ENCODE results near the gene CD96.
"Not testable (repeated sequence)": the region's sequence is repeated elsewhere in the genome, so short reads cannot be mapped to it uniquely, and the experiment has no call there.

The CD96 gene

GRCh38 chr3:111541911-111542483 lies at the start of gene CD96:
CD96 (plus strand) TSS chr3:111542197; CDS start chr3:111542249, 52 bp downstream.
- DNase-seq (ENCODE audit: low read depth, low spot score) = no peak
- H3K27ac ChIP-seq = no peak within 1 kb of the TSS

DNA sequence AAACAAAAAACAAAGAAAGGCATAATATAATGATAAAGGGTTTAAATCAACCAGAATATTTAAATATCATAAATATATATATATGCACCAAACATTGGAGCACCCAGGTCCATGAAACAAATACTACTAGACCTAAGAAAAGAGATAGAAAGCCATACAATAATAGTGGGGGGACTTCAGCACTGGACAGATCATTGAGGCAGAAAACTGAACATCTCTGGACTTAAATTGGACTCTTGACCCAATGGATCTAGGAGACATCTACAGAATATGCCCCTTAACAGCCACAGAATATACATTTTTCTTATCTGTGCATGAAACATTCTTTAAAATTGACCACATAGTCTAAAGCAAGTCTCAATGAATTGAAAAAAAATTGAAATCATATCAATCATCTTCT lies 48.7 kb upstream of the CD96 start:
- DNase-seq (ENCODE audit: low read depth, low spot score) = no peak
- H3K27ac ChIP-seq = no peak overlapping the region

DNA sequence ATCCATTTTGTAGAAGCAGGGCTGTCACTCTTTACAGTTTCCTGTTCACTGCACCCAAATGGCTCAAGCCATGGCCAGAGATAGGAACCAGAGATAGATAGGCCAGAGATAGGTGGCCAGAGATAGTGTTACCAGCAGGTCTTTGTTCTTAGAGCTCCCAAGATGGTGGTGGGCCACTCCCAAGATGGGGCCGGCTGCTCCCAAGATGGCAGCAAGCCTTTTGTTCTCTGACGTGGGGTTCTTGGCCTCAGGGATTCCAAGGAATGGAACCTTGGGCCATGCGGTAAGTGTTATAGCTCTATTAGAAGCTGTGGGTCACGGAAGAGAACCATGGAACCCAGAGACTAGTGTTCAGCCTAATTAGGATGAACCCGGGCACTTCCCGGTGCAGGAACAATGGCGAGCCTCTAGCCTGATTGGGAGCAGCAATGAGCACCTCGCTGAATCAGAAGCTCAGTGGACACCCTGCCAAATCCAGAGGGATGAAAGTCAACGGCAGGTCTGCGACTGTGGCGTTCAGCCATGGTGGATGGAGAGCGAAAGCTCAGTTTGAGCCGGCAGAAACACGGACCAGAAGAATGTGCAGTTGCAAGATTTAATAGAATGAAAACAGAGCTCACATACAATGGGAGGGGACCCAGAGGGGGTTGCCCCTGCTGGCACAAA lies 45.0 kb upstream of the CD96 start:
- no peak for DNase-seq (ENCODE audit: low read depth, low spot score)
- no peak overlapping the region for H3K27ac ChIP-seq

DNA sequence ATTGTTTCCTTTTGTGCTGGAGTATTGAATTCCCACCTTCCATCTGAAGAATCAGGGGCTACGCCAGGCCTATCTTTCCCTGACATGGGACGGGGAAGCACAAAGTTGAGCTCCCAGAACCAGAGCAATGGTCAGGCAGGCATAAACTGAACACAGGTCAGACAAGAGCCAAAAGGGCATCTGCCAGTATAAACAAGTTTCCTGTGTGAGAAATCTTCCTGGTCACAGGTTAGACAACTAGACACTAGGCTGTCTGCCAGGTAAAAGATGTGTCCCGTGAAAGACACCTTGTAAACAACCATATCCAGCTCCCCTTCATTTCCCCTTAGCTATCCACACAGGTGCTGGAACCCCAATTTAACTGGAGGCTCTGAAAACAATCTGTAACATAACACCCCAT lies 44.0 kb upstream of the CD96 start:
- no peak for DNase-seq (ENCODE audit: low read depth, low spot score)
- H3K27ac ChIP-seq = no peak overlapping the region

DNA sequence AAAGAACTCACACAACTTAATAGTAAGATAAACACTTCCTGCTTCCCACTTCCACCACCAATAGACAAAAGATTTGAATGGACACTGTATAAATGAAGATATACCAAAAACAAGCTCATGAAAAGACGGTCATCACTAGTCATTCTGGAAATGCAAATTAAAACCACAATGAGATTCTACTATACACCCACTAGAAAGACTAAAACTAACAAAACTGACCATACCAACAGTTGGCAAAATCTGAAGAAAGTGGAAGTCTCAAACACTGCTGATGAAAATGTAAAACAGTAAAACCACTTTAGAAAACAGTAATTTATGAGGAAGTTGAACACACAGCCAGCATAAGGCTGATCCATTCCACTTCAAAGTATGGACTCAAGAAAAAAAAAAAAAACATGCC lies 35.6 kb upstream of the CD96 start:
- no peak for DNase-seq (ENCODE audit: low read depth, low spot score)
- no peak overlapping the region for H3K27ac ChIP-seq

DNA sequence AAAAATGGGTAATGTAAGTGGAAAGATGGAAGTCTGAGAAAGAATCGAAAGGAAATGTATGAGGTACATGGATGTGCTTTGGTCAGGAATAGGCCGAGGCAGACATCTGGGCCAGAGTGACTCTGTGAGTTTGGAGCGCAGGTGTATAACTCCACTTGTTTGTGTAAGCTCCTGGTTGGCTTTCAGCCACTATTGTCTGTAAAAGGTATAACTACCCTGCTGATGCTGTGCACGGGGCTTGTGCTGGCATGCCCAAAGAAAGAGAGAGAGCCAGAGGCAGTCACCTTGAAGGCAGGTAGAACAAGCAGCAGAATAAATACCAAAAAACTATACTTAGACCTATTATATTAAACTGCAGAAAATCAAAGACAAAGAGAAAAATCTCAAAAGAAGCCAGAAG lies 32.7 kb upstream of the CD96 start:
- no peak overlapping the region for H3K27ac ChIP-seq
- peak; percentile 44 for DNase-seq (ENCODE audit: low read depth, low spot score)

- no peak for DNase-seq (ENCODE audit: low read depth, low spot score)
- H3K27ac ChIP-seq = no peak overlapping the region
Measured at GRCh38 chr3:111517801-111518200, 24.2 kb upstream of the CD96 start.

GRCh38 chr3:111519178-111519855 lies 22.7 kb upstream of the CD96 start:
- no peak overlapping the region for H3K27ac ChIP-seq
- DNase-seq (ENCODE audit: low read depth, low spot score) = no peak

DNA sequence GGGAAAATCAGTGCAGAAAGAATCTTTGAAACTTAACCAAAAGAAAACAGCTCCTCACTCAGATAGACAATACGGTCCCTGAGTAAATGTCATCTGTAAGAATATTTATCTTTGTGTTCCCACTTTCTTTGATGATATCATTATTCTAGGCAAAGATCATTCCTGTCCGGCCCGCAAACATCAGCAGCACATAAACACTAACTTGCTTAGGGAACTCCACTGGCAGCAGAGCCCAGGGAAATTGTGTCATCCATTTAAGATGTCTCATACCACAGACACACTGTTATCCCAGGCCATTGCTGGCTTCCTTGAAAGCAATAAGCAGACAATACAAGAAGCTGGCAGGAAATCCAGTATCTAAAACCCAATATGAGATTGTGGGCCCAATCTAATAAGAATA lies 20.1 kb upstream of the CD96 start:
- DNase-seq (ENCODE audit: low read depth, low spot score) = no peak
- H3K27ac ChIP-seq = no peak overlapping the region

DNA sequence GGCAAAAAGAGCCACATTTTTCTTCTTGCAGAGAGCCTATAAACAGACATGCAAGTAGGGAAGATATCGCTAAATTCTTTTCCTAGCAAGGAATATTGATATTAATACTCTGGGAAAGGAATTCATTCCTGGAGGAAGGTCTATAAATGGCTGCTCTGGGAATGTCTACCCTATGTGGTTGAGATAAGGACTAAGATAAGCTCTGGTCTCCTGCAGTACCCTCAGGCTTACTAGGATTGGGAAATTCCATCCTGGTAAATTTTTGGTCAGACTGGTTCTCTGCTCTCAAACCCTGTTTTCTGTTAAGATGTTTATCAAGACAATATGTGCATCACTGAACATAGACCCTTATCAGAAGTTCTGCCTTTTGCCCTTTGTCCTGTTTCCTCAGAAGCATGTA lies 17.5 kb upstream of the CD96 start:
- not testable (repeated sequence) for DNase-seq (ENCODE audit: low read depth, low spot score); H3K27ac ChIP-seq

DNA sequence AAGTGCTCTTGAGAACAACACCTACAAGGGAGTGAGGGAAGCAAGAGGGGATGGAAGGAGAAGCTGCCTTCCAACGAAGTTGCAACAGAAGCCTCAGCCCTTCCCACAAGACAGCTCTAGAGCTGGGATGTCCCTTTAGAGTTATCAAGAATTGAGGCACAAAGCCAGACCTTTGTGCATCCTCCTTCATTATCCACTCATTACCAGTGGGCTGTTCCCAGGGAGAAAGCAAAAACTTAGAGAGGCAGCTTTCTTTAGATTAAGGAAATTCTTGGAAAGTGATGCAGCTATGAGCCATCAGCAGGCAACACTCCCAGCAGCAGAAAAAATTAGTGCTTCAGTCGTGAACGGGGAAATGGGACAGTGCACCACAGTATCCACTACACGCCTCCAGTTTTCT lies 10.6 kb upstream of the CD96 start:
- DNase-seq (ENCODE audit: low read depth, low spot score) = no peak
- H3K27ac ChIP-seq = no peak overlapping the region

DNA sequence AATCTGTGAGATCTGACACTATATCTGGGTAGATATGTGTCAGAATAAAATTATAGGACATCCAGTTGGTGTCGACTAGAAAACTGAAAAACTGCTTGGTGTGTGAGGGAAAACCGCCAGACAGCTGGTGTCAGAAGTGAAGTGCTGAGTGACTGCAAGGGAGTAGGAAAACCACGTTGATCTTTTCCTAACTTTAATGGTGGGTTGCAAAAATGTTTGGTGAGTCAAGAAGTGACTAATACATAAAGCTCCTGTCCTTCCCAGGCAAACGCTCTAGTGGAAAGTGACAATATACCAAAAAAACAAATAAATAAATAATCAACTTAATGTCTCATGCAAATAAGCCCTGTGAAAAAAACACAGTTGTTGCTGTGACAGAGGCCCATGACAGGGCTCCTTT lies 7.3 kb upstream of the CD96 start:
- no peak for DNase-seq (ENCODE audit: low read depth, low spot score)
- no peak overlapping the region for H3K27ac ChIP-seq

GRCh38 chr3:111538111-111538510 lies 3.9 kb upstream of the CD96 start:
- H3K27ac ChIP-seq = no peak overlapping the region

GRCh38 chr3:111538681-111539083 lies 3.3 kb upstream of the CD96 start:
- H3K27ac ChIP-seq = no peak overlapping the region

More at GRCh38 chr3:111538111-111538510, 3.9 kb upstream of the CD96 start:
- no peak for DNase-seq (ENCODE audit: low read depth, low spot score)

DNA sequence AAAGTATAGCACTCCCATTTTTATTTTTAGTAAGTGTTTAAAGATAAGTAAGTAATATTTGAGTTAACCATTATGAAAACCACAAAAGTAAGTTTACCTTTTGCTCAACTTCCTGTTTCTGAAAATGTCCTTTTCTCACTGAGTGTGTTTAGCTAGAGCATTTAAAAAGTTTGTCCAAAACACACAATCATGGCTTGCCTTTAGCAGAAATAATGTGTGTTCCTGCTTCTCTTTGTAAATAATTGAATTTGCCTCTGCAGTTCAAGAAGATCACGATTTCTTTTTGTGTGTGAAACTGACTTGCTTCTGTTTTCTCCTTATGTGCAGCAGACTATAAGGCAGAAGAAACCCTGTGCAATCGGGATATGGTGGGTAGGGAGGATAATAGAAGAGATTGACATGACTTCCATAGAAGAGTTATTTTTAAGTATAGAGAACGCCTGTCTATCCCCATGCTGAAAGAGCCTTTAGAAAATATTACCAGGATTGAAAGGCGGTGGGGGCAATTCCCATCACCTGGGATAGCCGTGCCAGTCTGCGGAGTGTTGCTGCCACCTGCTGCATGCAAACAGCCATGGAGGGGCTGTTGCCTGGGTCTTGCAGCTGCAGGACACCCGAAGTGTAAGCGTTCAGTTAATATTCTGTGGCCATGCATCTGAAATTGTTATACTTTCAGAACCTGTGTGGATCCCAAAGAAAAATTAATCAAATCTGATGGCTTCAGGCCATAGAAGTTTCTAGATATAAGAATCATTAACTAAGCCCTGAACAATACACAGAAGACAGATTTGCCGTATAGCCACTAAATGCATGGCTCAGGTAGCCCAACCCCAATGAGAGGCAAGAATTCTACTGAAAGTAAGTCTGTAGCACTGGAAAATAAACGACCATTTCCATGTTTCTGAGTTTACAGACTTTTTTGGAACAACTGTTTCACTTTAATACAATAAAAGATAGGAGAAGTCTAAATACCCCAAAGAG lies 2.4 kb upstream of the CD96 start:
- no peak for DNase-seq (ENCODE audit: low read depth, low spot score)
- no peak overlapping the region for H3K27ac ChIP-seq

More at GRCh38 chr3:111538681-111539083, 3.3 kb upstream of the CD96 start:
- DNase-seq (ENCODE audit: low read depth, low spot score) = no peak

- no peak for DNase-seq (ENCODE audit: low read depth, low spot score)
- no peak overlapping the region for H3K27ac ChIP-seq
Measured at GRCh38 chr3:111541391-111541790, 606 bp upstream of the CD96 start.

- DNase-seq (ENCODE audit: low read depth, low spot score) = no peak
- no peak overlapping the region for H3K27ac ChIP-seq
Measured at GRCh38 chr3:111542611-111543300, 759 bp downstream of the CD96 start.

- no peak overlapping the region for H3K27ac ChIP-seq
- no peak for DNase-seq (ENCODE audit: low read depth, low spot score)
Measured at GRCh38 chr3:111545349-111545748, 3.4 kb downstream of the CD96 start.

DNA sequence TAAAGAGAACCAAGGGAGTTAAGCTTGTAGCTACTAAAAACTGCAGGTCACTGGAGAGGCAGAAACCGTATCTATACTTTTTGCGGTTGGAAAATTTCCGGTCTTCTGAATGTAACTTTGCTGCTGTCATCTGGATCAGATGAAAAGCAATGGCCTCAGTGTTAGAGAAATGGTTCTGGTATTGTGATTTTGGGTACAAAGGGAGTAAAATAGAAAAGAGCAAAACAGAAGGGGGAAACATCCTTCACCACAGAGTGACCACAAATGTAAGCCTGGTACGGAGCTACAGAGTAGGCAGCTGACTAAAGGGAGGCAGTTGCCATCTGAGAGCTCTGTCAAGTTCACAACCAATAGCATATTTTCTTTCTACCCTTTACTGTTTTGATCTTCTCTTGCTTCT lies 5.6 kb downstream of the CD96 start:
- H3K27ac ChIP-seq = no peak overlapping the region
- no peak for DNase-seq (ENCODE audit: low read depth, low spot score)

DNA sequence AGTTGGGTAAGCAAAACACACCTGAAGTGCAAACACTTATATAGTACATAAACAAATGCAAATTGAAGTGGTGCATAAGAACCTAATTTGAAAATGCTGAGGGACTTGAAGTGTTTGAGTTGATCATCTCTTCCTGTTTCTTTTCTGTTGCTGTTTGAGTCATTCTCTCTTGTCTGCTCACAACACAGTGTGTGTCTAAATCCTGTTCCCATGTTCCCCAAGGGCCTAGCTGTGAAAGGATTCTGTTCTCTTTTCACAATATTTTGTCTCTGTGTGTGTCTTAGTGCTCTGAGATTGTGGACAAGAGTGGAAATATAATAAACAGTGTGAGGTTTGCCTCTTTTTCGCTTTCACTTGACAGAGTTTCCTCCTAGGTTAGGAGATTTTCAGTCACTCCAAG lies 6.1 kb downstream of the CD96 start:
- no peak for DNase-seq (ENCODE audit: low read depth, low spot score)
- H3K27ac ChIP-seq = no peak overlapping the region
